Adrenal gland (tissue), 12 donors: ENCODE data around the gene TMPO. TPM values are rescaled to one million over a fixed set of nuclear protein-coding genes. Genes with fewer than 3 reads are reported as not detected.
"Not testable (repeated sequence)": the region's sequence is repeated elsewhere in the genome, so short reads cannot be mapped to it uniquely, and the experiment has no call there.

Experiments used
- DNase-seq, 7 donors: peaks; one replicate each; pipeline ENCODE4 v3.0.0-alpha.2; 2019 to 2020
- H3K27ac ChIP-seq, 5 donors: fragments of 200-600 bp; sonication (generic) in 4 of 5; 1 replicate in 3 of 5; 2 replicates in 2 of 5; pipeline versions ENCODE4 v1.5.1 to v1.8.0; 2016 to 2020; ENCODE audit warnings: mild to moderate bottlenecking in 1 of 5
- H3K27me3 ChIP-seq: fragments of 200-600 bp; 2 replicates; pipeline ENCODE4 v1.8.0; 2021
- H3K36me3 ChIP-seq, 2 donors: fragments of 200-600 bp; replicated peaks in 1 of 2; 1 replicate in 1 of 2; 2 replicates in 1 of 2; pipeline versions ENCODE4 v1.5.1 to v1.8.0; 2018 to 2022
- H3K4me1 ChIP-seq, 2 donors: fragments of 200-600 bp; replicated peaks in 1 of 2; 1 replicate in 1 of 2; 2 replicates in 1 of 2; pipeline versions ENCODE4 v1.5.1 to v1.8.0; 2018 to 2021
- H3K4me3 ChIP-seq, 4 donors: fragments of 200-600 bp; sonication (generic) in 3 of 4; one replicate each; pipeline ENCODE4 v1.5.1; 2016 to 2018
- H3K9me3 ChIP-seq, 3 donors: fragments of 200-600 bp; sonication (generic) in 1 of 3; replicated peaks in 1 of 3; 1 replicate in 2 of 3; 2 replicates in 1 of 3; pipeline versions ENCODE4 v1.5.1 to v1.8.0; 2016 to 2021
- CTCF ChIP-seq, 6 experiments: fragments of 450-650 bp in 4 of 6; fragments of 200-600 bp in 2 of 6; sonication (generic) in 1 of 6; IDR thresholded peaks; 1 replicate in 5 of 6; 2 replicates in 1 of 6; pipeline versions ENCODE4 v1.5.1 to v1.8.0; 2016 to 2021; ENCODE audit warnings: antibody characterized with exemption in 6 of 6, mild to moderate bottlenecking in 2 of 6, moderate library complexity in 1 of 6
- POLR2A ChIP-seq, 2 donors: fragments of 450-650 bp; IDR thresholded peaks; one replicate each; pipeline ENCODE4 v1.6.1; 2017; ENCODE audit warnings: antibody characterized with exemption in 2 of 2, mild to moderate bottlenecking in 2 of 2, moderate library complexity in 1 of 2
- WGBS, 4 donors: extraction: QIAGEN DNeasy Blood & Tissue Kit in 2 of 4; methylation state at CpG; one replicate each; pipeline versions ENCODE4 v1.1.5 to v1.1.7; 2013 to 2017; 5-methylcytosine and 5-hydroxymethylcytosine counted together
- intact Hi-C, 2 donors: fragments of 100-400 bp; cut with DNase I; formaldehyde crosslinking; loops; one replicate each; pipeline versions ENCODE4 v1.14.1 to v1.15.0; 2022 to 2023
- polyA plus RNA-seq, 3 donors: library from polyadenylated mRNA; stranded (reverse); fragments of 200-250 nt in 2 of 3; fragments of 350-450 nt in 1 of 3; fragmentation: Illumina TruSeq in 1 of 3; extraction: RNeasy Lipid Tissue Mini Kit (QIAGEN cat#74804) in 1 of 3; gene quantifications; one replicate each; pipeline ENCODE4 v1.2.3, GENCODE V29; 2013 to 2014
- total RNA-seq, 9 donors: library from RNA; depleted of rRNA in 4 of 9; stranded (reverse); fragments of >200 nt in 4 of 9; fragments of 120-200 nt in 1 of 9; fragmentation: NEBNext Ultra II Directional in 1 of 9; extraction: Animal tissue kit (Norgen Biotek cat#: 25700) in 1 of 9; gene quantifications; one replicate each; pipeline versions ENCODE4 v1.1.0 to v1.2.4, GENCODE V29; 2013 to 2023
- donor health status: healthy with polysubstance abuse.
- donor health status: Bipolar disorder and iron deficiency.
- donor health status: DM: yes; HTN: yes; CAD: no.
- donor health status: DM: no; HTN: no; CAD: no.
- donor health status: DM: no; HTN: no; CAD: no.
- donor health status: DM: yes; HTN: yes; CAD: no.

The TMPO gene
- total and polyA plus RNA-seq, 12 donors: 8.7 to 111 (median 32.4) TPM

GRCh38 chr12:98489176-98489575 is 26.2 kb upstream of the TMPO start:
- no peak for TF ChIP-seq CTCF (IDR thresholded peaks at IDR 0.05)
- no peak for TF ChIP-seq POLR2A (IDR thresholded peaks at IDR 0.05)
- intact Hi-C loops: no loop called here
- peaks cover 0 to 21% of the 10 kb centered on the region in 2 donors for H3K4me1 ChIP-seq
- H3K4me3 ChIP-seq: no peak overlapping the region
- no peak overlapping the region for H3K27ac ChIP-seq
- H3K36me3 ChIP-seq: no peaks in the 10 kb centered on the region
- H3K27me3 ChIP-seq: no peaks in the 10 kb centered on the region
- no peaks in the 10 kb centered on the region for H3K9me3 ChIP-seq
- no peak for DNase-seq
- WGBS, 4 donors: 91 to 99% (median 94%) methylated on average over 3 of the region's 3 CpGs

GRCh38 chr12:98490501-98491453 is 24.6 kb upstream of the TMPO start:
- DNase-seq: peak; percentile 83 to 96 (median 89)
- 18 to 21% (median 19%) methylated on average over 14 of the region's 14 CpGs for WGBS, 4 donors
- Histone ChIP-seq H3K27me3 (no peaks in the 10 kb centered on the region), H3K27ac (peak overlapping the region in 4 of 5 donors; percentile 49 to 67 (median 60)), H3K4me1 (peaks cover 0 to 21% of the 10 kb centered on the region in 2 donors), H3K4me3 (peak overlapping the region in 1 of 4 donors; percentile 41), H3K36me3 (no peaks in the 10 kb centered on the region), H3K9me3 (no peaks in the 10 kb centered on the region)
- TF ChIP-seq CTCF (IDR thresholded peaks at IDR 0.05) (peak; percentile 74 to 95 (median 91)), POLR2A (IDR thresholded peaks at IDR 0.05) (peak in 1 of 2 donors; percentile 36)
- intact Hi-C loops: no loop called here

- intact Hi-C loops: no loop called here
- peak overlapping the region in 3 of 5 donors; percentile 33 to 72 (median 43) for H3K27ac ChIP-seq
- H3K9me3 ChIP-seq: no peaks in the 10 kb centered on the region
- peaks cover 0 to 21% of the 10 kb centered on the region in 2 donors for H3K4me1 ChIP-seq
- no peak overlapping the region for H3K4me3 ChIP-seq
- TF ChIP-seq CTCF (IDR thresholded peaks at IDR 0.05): no peak
- no peak for TF ChIP-seq POLR2A (IDR thresholded peaks at IDR 0.05)
- peak in 6 of 7 donors; percentile 29 to 77 (median 46) for DNase-seq
- WGBS, 4 donors: 58 to 66% (median 61%) methylated on average over 4 of the region's 4 CpGs
- no peaks in the 10 kb centered on the region for H3K36me3 ChIP-seq
- H3K27me3 ChIP-seq: no peaks in the 10 kb centered on the region
Observed at GRCh38 chr12:98492580-98493140, 22.7 kb upstream of the TMPO start.

- H3K4me1 ChIP-seq, H3K9me3 ChIP-seq, intact Hi-C loops, H3K36me3 ChIP-seq, H3K27me3 ChIP-seq, H3K4me3 ChIP-seq: not testable (repeated sequence)
- H3K27ac ChIP-seq: peak overlapping the region in 4 of 5 donors; percentile 42 to 81 (median 66)
- peak in 1 of 7 donors; percentile 43 for DNase-seq
- 94 to 98% (median 95%) methylated on average over 15 of the region's 15 CpGs for WGBS, 4 donors
Observed at GRCh38 chr12:98501266-98501629, 14.1 kb upstream of the TMPO start.
